ENCODE results near the gene PTTG2. TPM values are rescaled to one million over a fixed set of nuclear protein-coding genes. Genes with fewer than 3 reads are reported as not detected.

Gene PTTG2
- total RNA-seq, 1 donor from 2014 or later, result 0.84 TPM

GRCh38 chr4:37924946-37925345, 35.3 kb upstream of the PTTG2 start:
- Histone ChIP-seq H3K4me1 (no peaks in the 10 kb centered on the region), H3K36me3 (no peaks in the 10 kb centered on the region)

GRCh38 chr4:37927434-37927833, 32.8 kb upstream of the PTTG2 start:
- TF ChIP-seq, protein P1, sequence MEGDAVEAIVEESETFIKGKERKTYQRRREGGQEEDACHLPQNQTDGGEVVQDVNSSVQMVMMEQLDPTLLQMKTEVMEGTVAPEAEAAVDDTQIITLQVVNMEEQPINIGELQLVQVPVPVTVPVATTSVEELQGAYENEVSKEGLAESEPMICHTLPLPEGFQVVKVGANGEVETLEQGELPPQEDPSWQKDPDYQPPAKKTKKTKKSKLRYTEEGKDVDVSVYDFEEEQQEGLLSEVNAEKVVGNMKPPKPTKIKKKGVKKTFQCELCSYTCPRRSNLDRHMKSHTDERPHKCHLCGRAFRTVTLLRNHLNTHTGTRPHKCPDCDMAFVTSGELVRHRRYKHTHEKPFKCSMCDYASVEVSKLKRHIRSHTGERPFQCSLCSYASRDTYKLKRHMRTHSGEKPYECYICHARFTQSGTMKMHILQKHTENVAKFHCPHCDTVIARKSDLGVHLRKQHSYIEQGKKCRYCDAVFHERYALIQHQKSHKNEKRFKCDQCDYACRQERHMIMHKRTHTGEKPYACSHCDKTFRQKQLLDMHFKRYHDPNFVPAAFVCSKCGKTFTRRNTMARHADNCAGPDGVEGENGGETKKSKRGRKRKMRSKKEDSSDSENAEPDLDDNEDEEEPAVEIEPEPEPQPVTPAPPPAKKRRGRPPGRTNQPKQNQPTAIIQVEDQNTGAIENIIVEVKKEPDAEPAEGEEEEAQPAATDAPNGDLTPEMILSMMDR (IDR thresholded peaks at IDR 0.05), result no peak
- Histone ChIP-seq H3K9me3 (no peaks in the 10 kb centered on the region), H3K4me1 (no peaks in the 10 kb centered on the region), H3K4me3 (no peak overlapping the region), H3K36me3 (no peaks in the 10 kb centered on the region), H3K27ac (no peak overlapping the region), H3K27me3 (no peaks in the 10 kb centered on the region)
- ATAC-seq (no peak), DNase-seq (no peak)
- intact Hi-C loops (cut with DNase I), result no loop called here

More at GRCh38 chr4:37924946-37925345, 35.3 kb upstream of the PTTG2 start:
- TF ChIP-seq, protein P1 (IDR thresholded peaks at IDR 0.05), result no peak
- DNase-seq (no peak), ATAC-seq (no peak)
- H3K4me3 ChIP-seq, result no peak overlapping the region
- no peaks in the 10 kb centered on the region for H3K9me3 ChIP-seq
- no peaks in the 10 kb centered on the region for H3K27me3 ChIP-seq
- intact Hi-C loops (cut with DNase I), result no loop called here
- H3K27ac ChIP-seq, result no peak overlapping the region

GRCh38 chr4:37928426-37929416, 31.5 kb upstream of the PTTG2 start:
- no peaks in the 10 kb centered on the region for H3K27me3 ChIP-seq
- H3K9me3 ChIP-seq, result no peaks in the 10 kb centered on the region
- intact Hi-C loops (cut with DNase I), result no loop called here
- TF ChIP-seq, protein P1 (IDR thresholded peaks at IDR 0.05), result no peak
- no peaks in the 10 kb centered on the region for H3K36me3 ChIP-seq
- no peaks in the 10 kb centered on the region for H3K4me1 ChIP-seq
- no peak for ATAC-seq
- no peak overlapping the region for H3K4me3 ChIP-seq
- H3K27ac ChIP-seq, result no peak overlapping the region
- no peak for DNase-seq

DNA sequence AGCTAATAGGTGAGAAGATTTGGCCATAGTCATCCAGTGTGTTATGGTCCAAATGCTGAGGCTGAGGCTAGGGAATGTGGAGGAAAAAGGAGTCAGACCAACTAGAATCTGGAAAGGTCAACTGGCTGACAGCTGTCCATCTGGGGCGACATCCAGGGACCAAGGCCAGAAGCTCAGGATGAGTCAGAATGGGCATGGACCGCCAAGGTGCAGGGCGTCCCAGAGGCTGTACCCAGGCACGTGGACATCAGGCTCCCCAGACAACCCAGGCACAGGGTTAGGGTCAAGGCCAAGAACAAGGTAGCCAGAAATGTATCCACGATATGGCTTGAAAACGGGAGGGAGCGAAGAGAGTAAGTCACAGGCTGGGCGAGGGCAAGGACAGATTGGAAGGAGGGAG, 26.1 kb upstream of the PTTG2 start:
- H3K9me3 ChIP-seq, result no peaks in the 10 kb centered on the region
- ATAC-seq (no peak), DNase-seq (no peak)
- no peaks in the 10 kb centered on the region for H3K36me3 ChIP-seq
- no peaks in the 10 kb centered on the region for H3K27me3 ChIP-seq
- H3K4me3 ChIP-seq, result no peak overlapping the region
- intact Hi-C loops (cut with DNase I), result no loop called here
- no peaks in the 10 kb centered on the region for H3K4me1 ChIP-seq
- no peak overlapping the region for H3K27ac ChIP-seq
- TF ChIP-seq, protein P1 (IDR thresholded peaks at IDR 0.05), result no peak

DNA sequence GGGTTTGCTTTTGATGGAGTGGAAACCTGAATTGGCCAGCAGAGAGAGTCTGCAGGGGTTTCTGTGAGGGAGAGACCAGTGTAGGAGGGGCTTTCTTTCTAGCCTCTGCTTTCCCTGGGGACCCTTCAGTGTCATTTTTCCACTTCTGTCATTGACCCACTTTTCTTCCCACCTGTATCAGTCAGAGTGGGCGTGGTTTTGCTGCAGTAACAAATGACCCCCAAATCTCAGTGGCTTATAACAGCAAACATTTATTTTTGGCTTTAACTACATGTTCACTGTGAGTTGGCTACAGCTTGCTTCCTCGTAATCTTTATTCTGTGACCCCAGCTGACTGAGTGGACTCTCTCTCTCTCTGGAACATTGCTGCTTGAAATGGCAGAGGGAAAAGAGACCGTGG, 25.6 kb upstream of the PTTG2 start:
- TF ChIP-seq, protein P1 (IDR thresholded peaks at IDR 0.05), result no peak
- ATAC-seq, result no peak

More for the DNA sequence above, 25.6 kb upstream of the PTTG2 start:
- Histone ChIP-seq H3K27ac (no peak overlapping the region), H3K9me3 (no peaks in the 10 kb centered on the region), H3K4me1 (no peaks in the 10 kb centered on the region), H3K4me3 (no peak overlapping the region), H3K27me3 (no peaks in the 10 kb centered on the region), H3K36me3 (no peaks in the 10 kb centered on the region)
- intact Hi-C loops (cut with DNase I), result no loop called here
- DNase-seq, result no peak

Data from upper lobe of right lung (tissue), 1 donor.